HepG2 (cell line): ENCODE measurements around the gene FHIT. TPM values are rescaled to one million over a fixed set of nuclear protein-coding genes. Genes with fewer than 3 reads are reported as not detected.
A peak's percentile ranks its signal among the peaks of the same experiment; 100 is the strongest.

Experiments used
- BCL6 ChIP-seq: IDR thresholded peaks from 2 replicates; pipeline ENCODE4 v1.6.1; 2016; ENCODE audit warnings: missing genetic modification reagents, missing compliant biosample characterization
- CAMTA2 ChIP-seq: sonication (generic); formaldehyde crosslinking; IDR thresholded peaks from 2 replicates; pipeline ENCODE4 v1.4.0; 2020; ENCODE audit warnings: mild to moderate bottlenecking, missing genetic modification reagents, borderline replicate concordance
- CREM ChIP-seq, 2 experiments: sonication (generic) in 1 of 2; formaldehyde crosslinking in 1 of 2; IDR thresholded peaks; 2 replicates each; pipeline versions ENCODE4 v1.4.0 to v1.6.1; 2016 to 2020; ENCODE audit warnings: antibody characterized with exemption in 1 of 2, mild to moderate bottlenecking in 1 of 2, missing genetic modification reagents in 1 of 2
- DMAP1 ChIP-seq: IDR thresholded peaks from 2 replicates; pipeline ENCODE4 v1.6.1; 2016
- EHMT2 ChIP-seq: fragments of 200-600 bp; sonication (generic); IDR thresholded peaks from 2 replicates; pipeline ENCODE4 v1.7.0; 2017; ENCODE audit warnings: antibody characterized with exemption, low read depth, low read length, borderline replicate concordance
- FOSL1 ChIP-seq: sonication (generic); formaldehyde crosslinking; IDR thresholded peaks from 2 replicates; pipeline ENCODE4 v1.9.0; 2021; ENCODE audit warnings: missing genetic modification reagents, borderline replicate concordance
- HMG20A ChIP-seq: IDR thresholded peaks from 2 replicates; pipeline ENCODE4 v1.6.1; 2016; ENCODE audit warnings: borderline replicate concordance
- KAT7 ChIP-seq: IDR thresholded peaks from 2 replicates; pipeline ENCODE4 v1.6.1; 2018; ENCODE audit warnings: borderline replicate concordance, missing compliant biosample characterization
- KDM6A ChIP-seq: IDR thresholded peaks from 2 replicates; pipeline ENCODE4 v1.6.1; 2016; ENCODE audit warnings: low read depth
- MED13 ChIP-seq: sonication (generic); formaldehyde crosslinking; IDR thresholded peaks from 2 replicates; pipeline ENCODE4 v1.5.0; 2020; ENCODE audit warnings: missing genetic modification reagents
- REPIN1 ChIP-seq: sonication (generic); formaldehyde crosslinking; IDR thresholded peaks from 2 replicates; pipeline ENCODE4 v1.8.0; 2022; ENCODE audit warnings: missing genetic modification reagents, low read depth, mild to moderate bottlenecking, borderline replicate concordance
- RXRB ChIP-seq: IDR thresholded peaks from 2 replicates; pipeline ENCODE4 v1.6.1; 2016; ENCODE audit warnings: borderline replicate concordance, missing genetic modification reagents, missing compliant biosample characterization
- SAP130 ChIP-seq: IDR thresholded peaks from 2 replicates; pipeline ENCODE4 v1.6.1; 2016; ENCODE audit warnings: low read depth
- SNRNP70 ChIP-seq: fragments of 200-400 bp; formaldehyde crosslinking; IDR thresholded peaks from 2 replicates; pipeline ENCODE4 v1.6.1; 2017; ENCODE audit warnings: mild to moderate bottlenecking, low read depth, low read length, moderate library complexity
- ZBTB42 ChIP-seq: sonication (generic); formaldehyde crosslinking; IDR thresholded peaks from 2 replicates; pipeline ENCODE4 v1.5.0; 2020; ENCODE audit warnings: mild to moderate bottlenecking, missing genetic modification reagents
- ZNF558 ChIP-seq: sonication (generic); formaldehyde crosslinking; IDR thresholded peaks from 2 replicates; pipeline ENCODE4 v1.9.0; 2022; ENCODE audit warnings: mild to moderate bottlenecking, missing genetic modification reagents, borderline replicate concordance
- ZNF672 ChIP-seq: sonication (generic); formaldehyde crosslinking; IDR thresholded peaks from 2 replicates; pipeline ENCODE4 v1.8.1; 2022; ENCODE audit warnings: missing genetic modification reagents
- polyA plus RNA-seq, 8 experiments: library from polyadenylated mRNA; depleted of rRNA in 3 of 8; stranded (reverse) in 7 of 8; unstranded in 1 of 8; fragments of >200 nt; fragmentation: Illumina TruSeq in 4 of 8; extraction: Trizol in 4 of 8; gene quantifications; 2 replicates each; pipeline versions ENCODE4 v1.2.1 to v1.2.3, GENCODE V29; 2011 to 2016; ENCODE audit warnings: low read depth in 4 of 8, missing spikeins in 1 of 8, mixed read lengths in 1 of 8; ENCODE audit not compliant: insufficient read depth in 1 of 8
- total RNA-seq, 5 experiments: library from RNA; depleted of rRNA; stranded (reverse); fragments of >200 nt; fragmentation: Illumina TruSeq; extraction: Trizol; gene quantifications; 2 replicates each; pipeline ENCODE4 v1.2.3, GENCODE V29; 2016; ENCODE audit warnings: low read depth in 1 of 5
- TF ChIP-seq, protein P1 (sequence below): IDR thresholded peaks from 2 replicates; pipeline ENCODE4 v1.6.1; 2016; ENCODE audit warnings: missing compliant biosample characterization, missing genetic modification reagents, borderline replicate concordance
- TF ChIP-seq, protein P2 (sequence below): sonication (generic); formaldehyde crosslinking; IDR thresholded peaks from 2 replicates; pipeline ENCODE4 v1.4.0; 2020; ENCODE audit warnings: mild to moderate bottlenecking, missing genetic modification reagents
- TF ChIP-seq, protein P3 (sequence below): sonication (generic); formaldehyde crosslinking; IDR thresholded peaks from 2 replicates; pipeline ENCODE4 v1.5.1; 2020; ENCODE audit warnings: missing genetic modification reagents, mild to moderate bottlenecking, borderline replicate concordance
- TF ChIP-seq, protein P4 (sequence below): sonication (generic); formaldehyde crosslinking; IDR thresholded peaks from 2 replicates; pipeline ENCODE4 v1.5.1; 2020; ENCODE audit warnings: missing genetic modification reagents, mild to moderate bottlenecking, borderline replicate concordance
- TF ChIP-seq, protein P5 (sequence below): sonication (generic); formaldehyde crosslinking; IDR thresholded peaks from 2 replicates; pipeline ENCODE4 v1.5.0; 2020; ENCODE audit warnings: missing genetic modification reagents

The FHIT gene
- total and polyA plus RNA-seq, 2 of the 13 experiments (the other 11 are each of a cell fraction or from before 2014, with no cell fraction given), result 4.0 to 4.6 TPM

DNA sequence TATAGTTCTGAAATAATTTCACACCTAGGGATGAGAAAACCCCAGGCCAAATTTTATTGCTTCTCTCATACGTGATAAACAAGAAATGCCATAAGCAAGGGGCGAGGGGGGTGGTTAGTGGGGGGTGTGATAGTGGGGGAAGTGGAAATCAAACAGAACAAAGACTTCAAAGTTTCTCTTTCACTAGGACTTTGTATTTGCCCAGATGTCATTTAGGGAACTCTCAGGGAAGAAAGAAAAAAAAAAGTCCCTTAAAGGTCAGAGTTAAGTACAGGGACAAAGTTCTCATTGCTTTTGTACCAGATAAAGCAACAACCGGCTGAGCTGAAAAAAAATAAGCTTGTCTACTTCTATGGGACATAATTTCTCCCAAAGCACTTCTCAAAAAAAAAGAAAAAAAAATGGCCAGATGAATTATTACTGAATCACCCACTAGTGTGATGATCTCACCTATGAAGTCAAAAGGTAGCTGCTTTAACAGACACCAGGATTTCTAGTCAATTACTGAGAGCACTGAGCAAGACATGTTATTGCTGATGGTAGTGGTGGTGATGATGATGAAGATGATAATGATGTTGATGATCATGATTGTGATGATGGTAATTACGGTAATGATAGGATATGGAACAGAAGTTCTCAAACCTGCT, 56.2 kb downstream of the FHIT start (continued):
- TF ChIP-seq, protein P1, sequence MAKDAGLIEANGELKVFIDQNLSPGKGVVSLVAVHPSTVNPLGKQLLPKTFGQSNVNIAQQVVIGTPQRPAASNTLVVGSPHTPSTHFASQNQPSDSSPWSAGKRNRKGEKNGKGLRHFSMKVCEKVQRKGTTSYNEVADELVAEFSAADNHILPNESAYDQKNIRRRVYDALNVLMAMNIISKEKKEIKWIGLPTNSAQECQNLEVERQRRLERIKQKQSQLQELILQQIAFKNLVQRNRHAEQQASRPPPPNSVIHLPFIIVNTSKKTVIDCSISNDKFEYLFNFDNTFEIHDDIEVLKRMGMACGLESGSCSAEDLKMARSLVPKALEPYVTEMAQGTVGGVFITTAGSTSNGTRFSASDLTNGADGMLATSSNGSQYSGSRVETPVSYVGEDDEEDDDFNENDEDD (CRISPR knock-in tag), result no peak
- TF ChIP-seq RXRB (CRISPR knock-in tag) (peak; percentile 16; the same call in 1 of the 2 replicates), SNRNP70 (no peak), KDM6A (peak; percentile 26; the same call in 1 of the 2 replicates), BCL6 (0 out of 2 replicates have a peak, but pooled peaks have one; percentile 24), ZNF558 (no peak), REPIN1 (CRISPR knock-in tag) (no peak), MED13 (no peak), ZBTB42 (CRISPR knock-in tag) (no peak), ZNF672 (CRISPR knock-in tag) (no peak), FOSL1 (CRISPR knock-in tag) (no peak), SAP130 (0 out of 2 replicates have a peak, but pooled peaks have one; percentile 15), EHMT2 (peak; percentile 70; the same call in 1 of the 2 replicates), CREM (IDR thresholded peaks at IDR 0.05) (no peak), CREM (CRISPR knock-in tag; IDR thresholded peaks at IDR 0.05) (no peak), HMG20A (CRISPR knock-in tag) (peak; percentile 59; the same call in 1 of the 2 replicates), CAMTA2 (no peak), KAT7 (no peak), DMAP1 (CRISPR knock-in tag) (0 out of 2 replicates have a peak, but pooled peaks have one; percentile 18)
- TF ChIP-seq, protein P2, sequence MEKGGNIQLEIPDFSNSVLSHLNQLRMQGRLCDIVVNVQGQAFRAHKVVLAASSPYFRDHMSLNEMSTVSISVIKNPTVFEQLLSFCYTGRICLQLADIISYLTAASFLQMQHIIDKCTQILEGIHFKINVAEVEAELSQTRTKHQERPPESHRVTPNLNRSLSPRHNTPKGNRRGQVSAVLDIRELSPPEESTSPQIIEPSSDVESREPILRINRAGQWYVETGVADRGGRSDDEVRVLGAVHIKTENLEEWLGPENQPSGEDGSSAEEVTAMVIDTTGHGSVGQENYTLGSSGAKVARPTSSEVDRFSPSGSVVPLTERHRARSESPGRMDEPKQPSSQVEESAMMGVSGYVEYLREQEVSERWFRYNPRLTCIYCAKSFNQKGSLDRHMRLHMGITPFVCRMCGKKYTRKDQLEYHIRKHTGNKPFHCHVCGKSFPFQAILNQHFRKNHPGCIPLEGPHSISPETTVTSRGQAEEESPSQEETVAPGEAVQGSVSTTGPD (CRISPR knock-in tag), result no peak
- TF ChIP-seq, protein P3, sequence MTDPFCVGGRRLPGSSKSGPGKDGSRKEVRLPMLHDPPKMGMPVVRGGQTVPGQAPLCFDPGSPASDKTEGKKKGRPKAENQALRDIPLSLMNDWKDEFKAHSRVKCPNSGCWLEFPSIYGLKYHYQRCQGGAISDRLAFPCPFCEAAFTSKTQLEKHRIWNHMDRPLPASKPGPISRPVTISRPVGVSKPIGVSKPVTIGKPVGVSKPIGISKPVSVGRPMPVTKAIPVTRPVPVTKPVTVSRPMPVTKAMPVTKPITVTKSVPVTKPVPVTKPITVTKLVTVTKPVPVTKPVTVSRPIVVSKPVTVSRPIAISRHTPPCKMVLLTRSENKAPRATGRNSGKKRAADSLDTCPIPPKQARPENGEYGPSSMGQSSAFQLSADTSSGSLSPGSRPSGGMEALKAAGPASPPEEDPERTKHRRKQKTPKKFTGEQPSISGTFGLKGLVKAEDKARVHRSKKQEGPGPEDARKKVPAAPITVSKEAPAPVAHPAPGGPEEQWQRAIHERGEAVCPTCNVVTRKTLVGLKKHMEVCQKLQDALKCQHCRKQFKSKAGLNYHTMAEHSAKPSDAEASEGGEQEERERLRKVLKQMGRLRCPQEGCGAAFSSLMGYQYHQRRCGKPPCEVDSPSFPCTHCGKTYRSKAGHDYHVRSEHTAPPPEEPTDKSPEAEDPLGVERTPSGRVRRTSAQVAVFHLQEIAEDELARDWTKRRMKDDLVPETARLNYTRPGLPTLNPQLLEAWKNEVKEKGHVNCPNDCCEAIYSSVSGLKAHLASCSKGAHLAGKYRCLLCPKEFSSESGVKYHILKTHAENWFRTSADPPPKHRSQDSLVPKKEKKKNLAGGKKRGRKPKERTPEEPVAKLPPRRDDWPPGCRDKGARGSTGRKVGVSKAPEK, result no peak
- TF ChIP-seq, protein P4, sequence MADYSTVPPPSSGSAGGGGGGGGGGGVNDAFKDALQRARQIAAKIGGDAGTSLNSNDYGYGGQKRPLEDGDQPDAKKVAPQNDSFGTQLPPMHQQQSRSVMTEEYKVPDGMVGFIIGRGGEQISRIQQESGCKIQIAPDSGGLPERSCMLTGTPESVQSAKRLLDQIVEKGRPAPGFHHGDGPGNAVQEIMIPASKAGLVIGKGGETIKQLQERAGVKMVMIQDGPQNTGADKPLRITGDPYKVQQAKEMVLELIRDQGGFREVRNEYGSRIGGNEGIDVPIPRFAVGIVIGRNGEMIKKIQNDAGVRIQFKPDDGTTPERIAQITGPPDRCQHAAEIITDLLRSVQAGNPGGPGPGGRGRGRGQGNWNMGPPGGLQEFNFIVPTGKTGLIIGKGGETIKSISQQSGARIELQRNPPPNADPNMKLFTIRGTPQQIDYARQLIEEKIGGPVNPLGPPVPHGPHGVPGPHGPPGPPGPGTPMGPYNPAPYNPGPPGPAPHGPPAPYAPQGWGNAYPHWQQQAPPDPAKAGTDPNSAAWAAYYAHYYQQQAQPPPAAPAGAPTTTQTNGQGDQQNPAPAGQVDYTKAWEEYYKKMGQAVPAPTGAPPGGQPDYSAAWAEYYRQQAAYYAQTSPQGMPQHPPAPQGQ, result no peak
- TF ChIP-seq, protein P5, sequence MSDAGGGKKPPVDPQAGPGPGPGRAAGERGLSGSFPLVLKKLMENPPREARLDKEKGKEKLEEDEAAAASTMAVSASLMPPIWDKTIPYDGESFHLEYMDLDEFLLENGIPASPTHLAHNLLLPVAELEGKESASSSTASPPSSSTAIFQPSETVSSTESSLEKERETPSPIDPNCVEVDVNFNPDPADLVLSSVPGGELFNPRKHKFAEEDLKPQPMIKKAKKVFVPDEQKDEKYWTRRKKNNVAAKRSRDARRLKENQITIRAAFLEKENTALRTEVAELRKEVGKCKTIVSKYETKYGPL (CRISPR knock-in tag), result no peak
